ENCODE data around the gene ZCCHC24. TPM values are rescaled to one million over a fixed set of nuclear protein-coding genes. Genes with fewer than 3 reads are reported as not detected.

The ZCCHC24 gene
- total and polyA plus RNA-seq, 2 of the 8 experiments (the other 6 are each of a cell fraction or from before 2014, with no cell fraction given), result 3.9 to 6.9 TPM

GRCh38 chr10:79412516-79412915 is 32.9 kb downstream of the ZCCHC24 start:
- H3K36me3 ChIP-seq (ENCODE audit: control insufficient read depth in 2 of 4, insufficient read depth in 4 of 4, low read length in 3 of 4), result no peaks in the 10 kb centered on the region
- DNase-seq (ENCODE audit: low read depth in 1 of 2, low spot score in 2 of 2) (no peak), FAIRE-seq (no peak)
- H2BK12ac ChIP-seq (ENCODE audit: low read depth, low read length), result no peak overlapping the region
- H4K20me1 ChIP-seq (replicated peaks in 1 of 2; ENCODE audit: control insufficient read depth in 1 of 2, insufficient read depth in 2 of 2, low read length in 2 of 2), result peaks cover 0 to 3% of the 10 kb centered on the region in 2 experiments
- no peak overlapping the region for H2BK20ac ChIP-seq (ENCODE audit: low read length)
- no peak overlapping the region for H2BK120ac ChIP-seq (replicated peaks; ENCODE audit: low read depth, low read length)
- H3K4ac ChIP-seq (replicated peaks; ENCODE audit: insufficient read length, low read depth, low read length), result no peak overlapping the region
- H3K79me2 ChIP-seq (ENCODE audit: control insufficient read depth in 1 of 2, insufficient read depth in 2 of 2, low read length in 2 of 2), result no peaks in the 10 kb centered on the region
- H3K23me2 ChIP-seq (ENCODE audit: low read depth, low read length), result no peaks in the 10 kb centered on the region
- H4K5ac ChIP-seq (ENCODE audit: insufficient read length, low read depth, low read length), result no peak overlapping the region
- no peaks in the 10 kb centered on the region for H3K79me1 ChIP-seq (ENCODE audit: low read depth, low read length)
- no peak overlapping the region for H2BK5ac ChIP-seq (ENCODE audit: low read depth, low read length)
- H3K4me1 ChIP-seq (replicated peaks in 1 of 4; ENCODE audit: control insufficient read depth in 3 of 4, insufficient read depth in 4 of 4, low read length in 3 of 4), result no peaks in the 10 kb centered on the region; a peak in 1 of 7 replicates
- H3K18ac ChIP-seq (ENCODE audit: extremely low read depth, low read length), result no peak overlapping the region
- H3K27ac ChIP-seq (ENCODE audit: low read depth, low read length), result no peak overlapping the region
- H3K56ac ChIP-seq (replicated peaks; ENCODE audit: insufficient read length, low read depth, low read length), result no peak overlapping the region
- no peaks in the 10 kb centered on the region for H3K9me3 ChIP-seq (ENCODE audit: insufficient read depth in 2 of 2, low read depth in 1 of 2, low read length in 1 of 2)
- WGBS, 2 experiments (ENCODE audit: extremely low coverage in 1 of 2, insufficient coverage in 1 of 2, insufficient read length in 1 of 2, insufficient replicate concordance in 2 of 2, low coverage in 1 of 2, low lambda C conversion rate in 2 of 2, missing lambda C conversion rate in 1 of 2), result 94% methylated on average over 10 of the region's 11 CpGs; no CpG with 5 or more reads in 1 of the 2 experiments
- no peak overlapping the region for H3K4me3 ChIP-seq (ENCODE audit: extremely low read depth in 1 of 4, insufficient read depth in 2 of 4, low read depth in 3 of 4, low read length in 4 of 4)
- no peak overlapping the region for H3K4me2 ChIP-seq (ENCODE audit: insufficient read depth in 1 of 2, low read depth in 2 of 2, low read length in 2 of 2)
- no peak overlapping the region for H3K9ac ChIP-seq (replicated peaks in 1 of 4; ENCODE audit: extremely low read depth in 1 of 4, low read depth in 3 of 4, low read length in 3 of 4)
- H2AK5ac ChIP-seq (ENCODE audit: low read depth, low read length), result no peak overlapping the region
- ChIA-PET CTCF (ENCODE audit: partially characterized antibody) (interaction anchor here (0.8 to 2.2 kb wide), 6 partner anchors 10 to 75 kb away, joined by 3 to 12 read pairs (median 4); no protein-coding TSS in a partner anchor), POLR2A (ENCODE audit: partially characterized antibody) (interaction anchor here (0.7 to 1.0 kb wide), 2 partner anchors 36 to 75 kb away, joined by 3 read pairs; no protein-coding TSS in a partner anchor)
- no peak overlapping the region for H4K91ac ChIP-seq (replicated peaks; ENCODE audit: insufficient read length, low read length)
- no peak overlapping the region for H4K8ac ChIP-seq (ENCODE audit: extremely low read depth, insufficient read depth, low read length)
- no peak overlapping the region for H3K14ac ChIP-seq (ENCODE audit: insufficient read length)
- no peak overlapping the region for H2AFZ ChIP-seq (ENCODE audit: low read length)
- H3K27me3 ChIP-seq (replicated peaks in 1 of 4; ENCODE audit: control insufficient read depth in 3 of 4, extremely low read depth in 1 of 4, insufficient read depth in 3 of 4, low read length in 3 of 4), result no peaks in the 10 kb centered on the region
- no peak overlapping the region for H3K23ac ChIP-seq (ENCODE audit: insufficient read length)
- no peak overlapping the region for H2BK15ac ChIP-seq (ENCODE audit: low read length)
- TF ChIP-seq CHD1 (IDR thresholded peaks at IDR 0.05; ENCODE audit: low read depth, low read length), result no peak
- TF ChIP-seq BRCA1 (IDR thresholded peaks at IDR 0.05; ENCODE audit: low read depth, low read length), result no peak
- no peak for TF ChIP-seq MAX (IDR thresholded peaks at IDR 0.05)
- TF ChIP-seq TAF1 (IDR thresholded peaks at IDR 0.05; ENCODE audit: low read depth, low read length), result no peak
- no peak for TF ChIP-seq CBX5 (IDR thresholded peaks at IDR 0.05; ENCODE audit: low read depth, low read length)
- TF ChIP-seq HDAC2 (IDR thresholded peaks at IDR 0.05; ENCODE audit: borderline replicate concordance in 1 of 2, low read depth in 2 of 2, low read length in 2 of 2), result no peak
- no peak for TF ChIP-seq TAF7 (optimal IDR thresholded peaks at IDR 0.05; ENCODE audit: borderline replicate concordance, low read depth, low read length)
- no peak for TF ChIP-seq HDAC6 (IDR thresholded peaks at IDR 0.05; ENCODE audit: low read depth, low read length)
- TF ChIP-seq E2F6 (IDR thresholded peaks at IDR 0.05), result no peak
- TF ChIP-seq TEAD4 (IDR thresholded peaks at IDR 0.05; ENCODE audit: low read depth, low read length), result no peak
- TF ChIP-seq KDM5A (IDR thresholded peaks at IDR 0.05; ENCODE audit: low read length), result no peak
- TF ChIP-seq CEBPB (IDR thresholded peaks at IDR 0.05; ENCODE audit: low read depth, low read length), result no peak
- no peak for TF ChIP-seq SIRT6 (IDR thresholded peaks at IDR 0.05; ENCODE audit: low read length)
- TF ChIP-seq KDM1A (IDR thresholded peaks at IDR 0.05; ENCODE audit: borderline replicate concordance, low read length), result no peak
